Endodermal cell (in vitro differentiated cells): Measurements from ENCODE around the gene METRNL. TPM values are rescaled to one million over a fixed set of nuclear protein-coding genes. Genes with fewer than 3 reads are reported as not detected.

Experiments used
- DNase-seq: peaks from one replicate; pipeline ENCODE4 v3.0.0-alpha.2; 2017
- H3K27ac ChIP-seq: 2 replicates; pipeline ENCODE4 v1.5.1; 2013; ENCODE audit warnings: mild to moderate bottlenecking, low read depth, low read length, moderate library complexity
- H3K27me3 ChIP-seq: 2 replicates; pipeline ENCODE4 v1.6.1; 2013; ENCODE audit warnings: mild to moderate bottlenecking, low read length, moderate library complexity; ENCODE audit not compliant: insufficient read depth, control insufficient read depth, poor library complexity, severe bottlenecking
- H3K36me3 ChIP-seq: 2 replicates; pipeline ENCODE4 v1.7.0; 2013; ENCODE audit warnings: mild to moderate bottlenecking, low read length, moderate library complexity; ENCODE audit not compliant: control insufficient read depth, insufficient read depth
- H3K4me1 ChIP-seq: one replicate; pipeline ENCODE4 v1.7.0; 2013; ENCODE audit warnings: low read length; ENCODE audit not compliant: control insufficient read depth, insufficient read depth
- H3K4me3 ChIP-seq: 2 replicates; pipeline ENCODE4 v1.5.1; 2013; ENCODE audit warnings: mild to moderate bottlenecking, low read length, moderate library complexity
- H3K9ac ChIP-seq: 2 replicates; pipeline ENCODE4 v1.6.1; 2013; ENCODE audit warnings: mild to moderate bottlenecking, low read length, moderate library complexity; ENCODE audit not compliant: poor library complexity, severe bottlenecking; ENCODE audit errors: extremely low read depth
- H3K9me3 ChIP-seq: 2 replicates; pipeline ENCODE4 v1.6.1; 2013; ENCODE audit warnings: mild to moderate bottlenecking, low read length, moderate library complexity; ENCODE audit not compliant: control insufficient read depth
- H3K27ac Mint-ChIP-seq: 2 replicates; pipeline ENCODE4 v1.8.0; 2020; ENCODE audit warnings: mixed read lengths
- H3K27me3 Mint-ChIP-seq: 2 replicates; pipeline ENCODE4 v1.8.0; 2021; ENCODE audit warnings: mild to moderate bottlenecking, mixed read lengths; ENCODE audit not compliant: insufficient read depth
- H3K36me3 Mint-ChIP-seq: 2 replicates; pipeline ENCODE4 v1.8.0; 2020; ENCODE audit warnings: low read depth, mixed read lengths
- H3K4me1 Mint-ChIP-seq: 2 replicates; pipeline ENCODE4 v1.8.0; 2020; ENCODE audit warnings: mixed read lengths
- H3K4me3 Mint-ChIP-seq: 2 replicates; pipeline ENCODE4 v1.8.0; 2020; ENCODE audit warnings: mild to moderate bottlenecking, moderate library complexity, mixed read lengths
- H3K9me3 Mint-ChIP-seq: 2 replicates; pipeline ENCODE4 v1.8.0; 2020; ENCODE audit warnings: mild to moderate bottlenecking, mixed read lengths
- CTCF ChIP-seq: fragments of 200-600 bp; sonication (generic); conservative IDR thresholded peaks from 2 replicates; pipeline ENCODE4 v1.5.0; 2021; ENCODE audit warnings: antibody characterized with exemption, mild to moderate bottlenecking
- WGBS, 2 experiments: methylation state at CpG; one replicate each; pipeline versions ENCODE4 v1.1.5 to v1.1.7; 2013; ENCODE audit warnings: missing lambda C conversion rate in 2 of 2, mixed read lengths in 1 of 2; ENCODE audit not compliant: insufficient coverage in 1 of 2, insufficient read length in 1 of 2; 5-methylcytosine and 5-hydroxymethylcytosine counted together
- total RNA-seq, 2 donors: library from RNA; stranded (reverse); fragmentation: NEBNext Ultra II Directional in 1 of 2; extraction: Animal tissue kit (Norgen Biotek cat#: 25700) in 1 of 2; gene quantifications; 2 replicates in 1 of 2; 3 replicates in 1 of 2; pipeline ENCODE4 v1.2.1, GENCODE V29; 2021

Gene METRNL
- total RNA-seq, 2 donors from 2014 or later, result 7.3 to 10.3 TPM

- whole genome bisulfite sequencing, 2 experiments, result 79% methylated on average over 15 of the region's 24 CpGs; no CpG with 5 or more reads in 1 of the 2 experiments
- Mint-ChIP-seq H3K36me3 (peaks cover 7% of the 10 kb centered on the region), H3K4me3 (no peak overlapping the region), H3K4me1 (no peaks in the 10 kb centered on the region), H3K27me3 (no peaks in the 10 kb centered on the region), H3K9me3 (peaks cover 7% of the 10 kb centered on the region), H3K27ac (no peak overlapping the region)
- no peaks in the 10 kb centered on the region for H3K36me3 ChIP-seq
- no peaks in the 10 kb centered on the region for H3K9me3 ChIP-seq
- H3K4me3 ChIP-seq, result no peak overlapping the region
- H3K27ac ChIP-seq, result peak overlapping the region; percentile 6
- TF ChIP-seq CTCF, result no peak
- H3K4me1 ChIP-seq, result no peaks in the 10 kb centered on the region
- no peak for DNase-seq
- H3K27me3 ChIP-seq, result no peaks in the 10 kb centered on the region
- H3K9ac ChIP-seq, result no peak overlapping the region
These were observed 20.9 kb downstream of the METRNL start for GRCh38 chr17:83100220-83100852.

- no peak overlapping the region for H3K4me3 Mint-ChIP-seq
- Histone ChIP-seq H3K36me3 (no peaks in the 10 kb centered on the region), H3K27ac (no peak overlapping the region), H3K9ac (no peak overlapping the region), H3K4me3 (no peak overlapping the region), H3K4me1 (no peaks in the 10 kb centered on the region), H3K27me3 (no peaks in the 10 kb centered on the region), H3K9me3 (no peaks in the 10 kb centered on the region)
- H3K36me3 Mint-ChIP-seq, result peaks cover 3% of the 10 kb centered on the region
- H3K27me3 Mint-ChIP-seq, result no peaks in the 10 kb centered on the region
- no peaks in the 10 kb centered on the region for H3K4me1 Mint-ChIP-seq
- peaks cover 7% of the 10 kb centered on the region for H3K9me3 Mint-ChIP-seq
- TF ChIP-seq CTCF, result no peak
- no peak overlapping the region for H3K27ac Mint-ChIP-seq
- no peak for DNase-seq
- WGBS, 2 experiments, result 85 to 86% methylated on average over 10 to 22 of the region's 22 CpGs
These were observed 21.5 kb downstream of the METRNL start for GRCh38 chr17:83100853-83101391.

GRCh38 chr17:83101805-83102480, 22.5 kb downstream of the METRNL start:
- no peaks in the 10 kb centered on the region for H3K27me3 Mint-ChIP-seq
- WGBS, 2 experiments, result 89 to 90% methylated on average over 15 to 22 of the region's 22 CpGs
- no peak overlapping the region for H3K4me3 Mint-ChIP-seq
- Histone ChIP-seq H3K27me3 (no peaks in the 10 kb centered on the region), H3K27ac (no peak overlapping the region), H3K4me1 (no peaks in the 10 kb centered on the region), H3K36me3 (no peaks in the 10 kb centered on the region), H3K9ac (no peak overlapping the region), H3K4me3 (no peak overlapping the region), H3K9me3 (no peaks in the 10 kb centered on the region)
- H3K36me3 Mint-ChIP-seq, result no peaks in the 10 kb centered on the region
- no peak for DNase-seq
- no peaks in the 10 kb centered on the region for H3K4me1 Mint-ChIP-seq
- H3K9me3 Mint-ChIP-seq, result peaks cover 7% of the 10 kb centered on the region
- no peak overlapping the region for H3K27ac Mint-ChIP-seq
- TF ChIP-seq CTCF, result no peak
